ENCODE measurements around the gene TNS1.

Gene TNS1

DNA sequence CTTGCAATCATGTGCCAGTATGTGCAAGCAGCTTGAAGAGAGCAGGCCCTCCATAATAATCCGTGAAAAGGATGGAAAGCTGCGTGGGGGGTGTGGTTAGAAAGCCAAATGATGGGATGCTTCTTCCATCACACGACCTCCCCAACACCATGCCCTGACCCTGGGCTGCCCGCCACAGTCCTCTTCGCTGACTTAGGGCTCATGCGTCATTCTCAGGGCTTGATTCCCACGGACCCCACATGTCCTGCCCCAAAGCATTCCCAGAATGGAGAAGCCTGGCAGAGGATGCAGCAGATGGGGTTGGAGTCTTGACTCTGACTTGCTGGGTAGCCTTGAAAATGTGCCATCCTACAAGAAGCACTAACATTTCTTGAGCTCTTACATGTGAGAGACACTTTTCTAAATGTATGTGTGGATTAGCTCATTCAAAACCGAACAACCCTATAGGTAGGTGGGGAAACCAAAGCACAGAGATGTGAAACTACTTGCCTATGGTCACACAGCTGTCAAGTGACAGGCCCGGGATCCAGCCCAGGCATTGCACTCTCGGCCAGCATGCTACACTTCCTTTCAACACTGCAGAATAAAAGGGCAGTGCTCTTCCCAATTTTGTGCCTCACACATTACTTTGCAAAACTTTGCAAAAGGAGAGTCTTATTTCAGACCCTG, 3.7 kb downstream of the TNS1 start:
- no peak for DNase-seq

DNA sequence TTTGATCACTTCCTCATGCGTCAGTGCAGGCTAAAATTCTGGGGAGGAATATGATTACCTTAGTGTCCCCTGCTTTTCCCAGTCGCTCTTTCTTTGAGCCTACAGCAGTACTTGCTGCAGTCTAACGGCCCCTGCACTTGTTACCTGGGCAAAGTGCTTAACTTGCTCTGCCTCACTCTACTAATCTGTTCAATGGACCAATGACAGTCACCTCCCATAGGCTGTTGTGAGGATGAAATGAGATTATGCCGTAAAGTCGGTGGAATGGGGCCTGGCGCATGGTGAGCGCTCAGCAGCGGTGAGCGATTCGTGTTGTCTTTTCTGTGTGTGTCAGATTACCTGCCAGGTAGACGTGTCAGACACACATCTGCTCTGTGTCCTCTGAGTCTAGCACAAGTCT, 5.3 kb downstream of the TNS1 start:
- DNase-seq, result no peak

DNA sequence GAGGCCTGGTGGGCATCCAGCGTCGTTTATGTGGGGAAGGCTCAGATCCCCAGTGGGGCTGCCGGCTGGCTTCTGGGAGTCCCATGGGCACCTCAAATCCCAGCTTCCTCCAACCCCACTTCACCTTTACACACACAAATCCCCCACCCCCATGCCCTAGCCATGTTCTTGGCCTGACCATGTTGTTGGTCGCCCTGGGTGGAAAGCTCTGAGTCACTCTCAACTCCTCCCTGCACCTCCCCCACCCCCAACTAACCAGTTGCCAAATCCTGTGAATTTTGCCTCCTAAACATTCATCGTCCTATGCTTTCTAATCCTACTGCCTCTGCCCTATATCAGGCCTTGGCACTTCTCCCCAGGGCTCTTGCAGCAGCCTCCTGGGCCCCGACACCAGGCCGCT, 6.4 kb downstream of the TNS1 start:
- no peak for DNase-seq

DNA sequence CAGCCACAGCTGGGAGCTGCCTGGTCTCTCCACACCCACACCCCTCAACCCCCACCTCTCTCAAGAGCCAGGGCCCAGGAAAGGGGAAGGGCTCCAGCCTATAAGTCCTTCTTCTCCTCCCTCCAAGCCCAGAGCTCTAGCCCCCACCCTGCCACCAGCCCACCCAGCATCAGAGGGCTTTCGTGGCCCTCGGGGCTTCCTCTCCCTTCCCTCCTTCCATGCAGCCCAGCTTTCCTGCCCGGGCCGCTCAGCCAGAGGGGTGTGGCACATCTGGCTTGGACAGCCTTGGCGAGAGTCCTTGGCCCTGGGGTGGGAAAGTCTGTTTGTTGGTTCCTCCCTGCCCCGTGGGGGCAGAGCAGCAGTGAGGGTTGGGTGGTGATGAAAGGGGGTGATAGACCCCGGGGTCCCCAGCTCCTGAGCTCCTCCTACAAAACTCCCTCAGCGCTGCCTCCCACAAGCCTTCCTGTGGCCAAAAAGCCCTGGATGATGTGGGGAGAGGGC, 7.0 kb downstream of the TNS1 start:
- DNase-seq, result no peak

DNA sequence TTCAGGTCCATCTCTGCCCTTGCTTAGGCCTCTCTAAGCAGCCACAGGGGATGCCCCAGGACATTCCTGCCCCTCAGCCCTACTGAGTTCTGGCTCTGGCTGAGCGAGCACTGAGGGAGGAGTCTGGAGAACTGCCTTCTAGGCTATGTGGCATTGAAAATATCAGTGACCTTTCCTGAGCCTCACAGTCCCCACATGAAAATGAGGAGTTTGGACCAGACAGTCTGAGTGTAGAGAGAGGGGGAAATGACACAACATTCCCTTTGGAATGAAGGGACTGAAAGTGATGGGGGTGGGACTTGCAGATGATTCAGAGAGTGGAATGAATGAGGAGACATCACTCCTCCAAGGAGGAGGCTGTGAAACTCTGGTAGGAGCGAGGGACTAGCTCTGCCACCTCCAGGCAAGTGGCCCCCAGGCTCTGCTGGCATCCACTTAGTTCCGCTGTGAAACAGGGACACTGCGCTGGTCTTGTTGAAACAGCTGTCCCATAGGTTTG, 8.0 kb downstream of the TNS1 start:
- no peak for DNase-seq

DNA sequence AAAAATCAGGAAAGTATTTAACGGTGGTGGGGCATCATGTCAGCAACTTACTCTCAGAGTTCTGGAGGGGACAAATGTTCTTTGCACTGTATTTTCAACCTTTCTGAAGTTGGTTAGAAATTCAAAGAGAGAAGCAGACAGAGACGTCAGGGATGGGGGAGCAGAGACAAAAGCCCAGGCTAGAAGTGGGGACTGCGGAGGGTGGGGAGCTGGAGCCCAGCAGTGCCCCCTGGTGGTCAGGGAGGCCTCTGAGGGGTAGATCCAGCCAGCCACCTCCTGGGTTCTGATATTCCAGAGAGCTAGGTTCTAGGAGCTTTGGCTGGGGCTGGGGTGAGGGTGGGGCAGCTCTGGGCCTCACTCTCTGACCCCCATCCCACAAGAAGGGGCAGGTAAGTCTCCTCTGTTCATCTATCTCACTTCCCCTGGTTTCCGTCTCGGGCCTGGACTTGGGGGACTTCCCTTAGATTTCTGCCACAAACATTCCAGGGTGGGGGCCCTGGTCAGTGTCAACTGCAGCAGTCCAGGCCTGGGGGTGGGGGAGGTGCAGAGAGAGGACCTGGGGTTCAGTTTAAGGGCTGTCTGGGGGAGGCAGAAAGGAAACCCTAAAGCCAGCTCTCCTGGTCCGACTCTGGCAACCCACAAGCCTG, 8.9 kb downstream of the TNS1 start:
- peak in 1 of 2 donors; percentile 14 for DNase-seq

DNA sequence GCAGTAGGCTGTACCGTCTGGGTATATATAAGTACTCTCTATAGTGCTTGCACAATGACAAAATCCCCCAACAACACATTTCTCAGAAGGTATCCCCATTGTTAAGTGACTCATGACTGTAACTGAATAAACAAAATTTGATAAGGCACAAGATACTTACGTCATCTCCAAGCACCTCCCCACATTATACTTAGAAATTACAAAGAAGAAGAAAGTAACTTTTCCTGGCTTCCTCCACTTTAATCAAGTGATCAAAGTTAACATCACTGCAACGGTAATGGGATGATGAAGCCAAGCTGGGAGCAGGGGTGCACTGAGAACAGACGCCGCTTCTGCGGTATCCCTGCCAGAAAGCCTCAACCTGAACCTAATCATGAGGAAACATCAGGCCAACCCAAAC, 9.7 kb downstream of the TNS1 start:
- DNase-seq, result no peak

DNA sequence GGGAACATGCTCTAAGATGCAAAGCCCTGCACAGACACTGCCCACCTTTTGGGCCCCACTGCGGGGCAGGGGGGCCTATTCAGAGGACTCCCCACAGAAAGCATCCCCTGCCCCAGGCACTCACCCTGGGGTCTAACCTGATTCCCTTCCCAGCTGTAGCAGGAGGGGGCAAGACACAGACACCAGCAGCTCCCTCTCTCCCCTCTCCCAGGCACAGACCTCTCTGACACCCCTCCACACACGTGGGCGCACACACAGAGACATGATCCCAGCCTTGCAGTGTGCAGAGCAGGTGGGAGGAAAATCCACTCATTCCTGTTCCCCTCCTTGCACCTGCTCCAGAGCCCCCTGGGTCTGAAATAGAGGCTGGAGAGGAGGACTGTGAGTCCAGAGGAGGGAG, 10.7 kb downstream of the TNS1 start:
- no peak for DNase-seq

DNA sequence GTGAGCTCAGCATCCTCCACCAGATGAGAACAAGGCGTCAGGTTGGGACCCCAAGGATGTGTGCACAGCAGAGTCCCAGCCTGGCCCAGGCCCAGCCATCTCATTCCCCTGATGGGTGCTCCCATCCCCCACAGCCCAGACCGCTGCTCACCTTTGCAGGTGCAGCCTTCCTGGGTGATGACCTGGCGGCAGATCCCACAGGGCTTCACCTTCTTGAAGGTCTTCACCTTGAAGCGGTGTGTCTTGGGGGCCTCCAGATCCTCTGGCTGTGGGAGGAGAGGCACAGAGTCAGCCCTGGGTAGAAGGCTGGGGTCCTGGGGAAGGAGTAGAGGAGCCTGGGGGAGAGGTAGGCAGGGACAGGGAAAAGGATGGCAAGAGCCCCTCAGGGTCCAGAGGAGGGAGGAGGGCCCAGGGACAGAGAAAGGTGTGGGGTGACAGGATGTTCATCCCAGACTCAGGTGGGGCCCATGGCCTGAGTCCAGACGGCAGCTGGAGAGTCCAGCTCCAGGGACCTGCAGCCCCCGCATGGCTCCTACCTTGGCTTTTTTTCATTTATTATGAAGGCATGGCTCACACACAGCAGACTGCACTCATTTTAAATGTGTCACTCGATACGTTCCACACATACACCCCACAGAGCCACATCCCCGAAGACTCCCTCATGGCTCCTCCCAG, 11.9 kb downstream of the TNS1 start:
- no peak for DNase-seq

DNA sequence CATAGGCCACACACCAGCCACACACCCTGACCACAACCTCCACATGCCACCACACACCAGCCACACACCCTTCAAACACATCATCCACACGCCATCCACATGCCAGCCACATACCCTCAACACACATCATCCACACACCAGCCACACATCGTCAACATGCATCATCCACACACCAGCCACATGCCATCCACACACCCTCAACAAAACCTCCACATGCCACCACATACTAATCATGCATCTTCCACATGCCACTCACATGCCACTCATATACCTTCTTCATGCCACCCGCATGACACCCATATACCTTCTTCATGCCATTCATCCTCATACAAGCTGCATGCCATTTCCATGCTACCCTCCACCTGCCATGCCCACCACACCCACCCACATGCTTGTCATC, 12.4 kb downstream of the TNS1 start:
- DNase-seq, result no peak

DNA sequence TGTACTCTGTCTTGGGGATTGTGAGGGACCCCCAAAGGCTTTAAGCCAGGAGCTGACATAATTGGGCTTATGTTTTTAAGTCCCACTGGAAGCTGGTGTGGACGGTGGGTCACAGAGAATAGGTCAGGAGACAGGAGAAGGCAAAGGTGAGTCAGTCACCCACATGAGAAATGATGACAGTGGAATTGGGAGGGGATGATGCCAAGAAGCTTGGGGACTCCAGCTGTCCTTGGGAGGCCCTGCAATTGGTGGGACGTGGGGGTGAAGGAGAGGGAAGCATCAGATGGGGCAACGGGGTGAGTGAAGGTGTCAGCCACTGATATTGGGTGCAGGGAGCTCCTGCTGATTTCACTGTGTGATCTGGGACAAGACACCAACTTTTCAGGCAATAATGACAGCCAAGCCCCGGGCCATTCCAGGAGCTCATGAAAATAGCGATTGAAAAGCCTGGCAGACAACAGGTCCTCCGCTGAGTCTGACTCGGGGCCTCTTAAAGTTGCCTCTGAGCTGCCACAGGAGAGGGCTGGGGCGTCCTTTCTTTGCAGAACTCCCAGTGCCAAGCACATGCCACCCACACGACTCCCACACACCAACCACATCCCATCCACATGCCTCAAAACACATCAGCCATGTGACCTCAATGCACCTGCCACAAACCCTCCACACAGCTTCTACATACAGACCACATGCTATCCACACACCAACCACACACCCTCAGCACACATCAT, 13.4 kb downstream of the TNS1 start:
- no peak for DNase-seq

DNA sequence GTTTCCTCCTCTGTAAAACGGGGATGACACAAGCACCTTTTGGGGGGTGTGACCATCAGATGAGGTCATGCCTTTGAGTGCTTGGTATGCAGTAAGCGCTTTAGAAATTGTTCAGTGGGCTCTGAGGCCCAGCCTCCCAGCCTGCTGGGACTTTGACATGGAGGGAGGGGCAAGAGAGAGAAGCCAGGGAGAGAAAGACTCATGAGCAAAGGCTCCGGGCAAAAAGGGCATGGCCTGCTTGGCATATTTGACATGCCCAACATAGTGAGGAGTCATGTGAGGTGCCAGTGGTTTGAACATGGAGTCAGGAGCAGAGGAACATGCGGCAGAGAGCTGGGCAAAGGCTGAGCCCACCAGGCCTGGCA, 14.0 kb downstream of the TNS1 start:
- no peak for DNase-seq

DNA sequence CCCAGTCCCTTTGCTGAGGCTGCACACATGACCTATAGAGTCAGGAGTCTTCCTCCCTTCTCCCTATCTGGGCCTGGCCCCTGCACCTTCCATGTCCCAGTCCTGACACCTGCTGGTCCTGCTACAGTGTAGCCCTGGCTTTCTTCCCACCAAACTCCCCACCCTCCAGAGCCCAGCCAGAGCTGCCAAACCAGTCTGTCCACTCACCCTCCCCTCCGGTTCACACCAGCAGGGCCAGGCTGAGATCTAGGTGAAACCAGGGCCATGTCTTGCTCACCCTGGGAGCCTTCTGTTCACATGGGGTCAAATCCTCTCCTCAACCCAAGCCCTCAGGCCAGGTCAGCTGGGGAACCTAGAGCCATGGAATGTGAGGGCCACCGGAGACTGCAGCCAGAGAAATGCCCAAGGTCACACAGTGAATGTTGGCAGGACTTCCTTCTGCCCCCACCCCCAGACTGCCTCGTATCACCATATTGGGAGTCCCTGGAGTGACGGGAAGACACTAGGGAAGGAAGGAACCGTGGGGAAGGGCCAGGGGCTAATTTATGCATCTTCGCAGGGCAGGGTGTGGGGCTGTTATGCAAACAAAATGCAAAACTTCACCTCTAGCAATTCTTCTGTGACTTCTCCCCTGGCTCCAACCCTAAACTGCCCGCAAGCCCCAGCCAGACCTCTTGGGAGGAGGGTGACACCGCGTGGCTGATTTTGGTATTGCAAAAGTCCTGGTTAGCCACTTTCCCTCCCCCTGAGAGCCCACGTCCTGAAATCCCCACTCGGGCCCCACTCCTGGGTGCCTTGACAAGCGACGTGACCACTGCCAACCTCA, 14.6 kb downstream of the TNS1 start:
- peak; percentile 60 to 69 for DNase-seq

DNA sequence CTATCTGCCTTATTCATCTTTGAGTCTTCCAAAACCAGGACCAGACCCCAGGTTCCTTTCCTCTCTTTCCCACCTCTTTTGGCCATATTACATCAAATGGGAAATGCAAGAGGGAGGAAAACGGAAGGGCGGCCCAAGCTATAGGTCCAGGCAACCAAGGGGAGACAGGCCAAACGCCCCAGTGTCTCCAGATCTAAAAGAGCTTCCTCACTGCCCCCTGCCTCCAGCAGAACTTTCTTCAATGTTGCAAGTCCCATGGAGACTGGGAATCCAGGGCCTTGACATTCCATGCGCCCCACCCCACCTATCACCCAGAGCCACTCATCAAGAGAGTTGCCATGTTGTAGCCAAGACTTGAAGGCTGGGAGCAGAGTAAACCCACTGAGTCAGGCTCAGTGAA, 15.4 kb downstream of the TNS1 start:
- DNase-seq, result no peak

DNA sequence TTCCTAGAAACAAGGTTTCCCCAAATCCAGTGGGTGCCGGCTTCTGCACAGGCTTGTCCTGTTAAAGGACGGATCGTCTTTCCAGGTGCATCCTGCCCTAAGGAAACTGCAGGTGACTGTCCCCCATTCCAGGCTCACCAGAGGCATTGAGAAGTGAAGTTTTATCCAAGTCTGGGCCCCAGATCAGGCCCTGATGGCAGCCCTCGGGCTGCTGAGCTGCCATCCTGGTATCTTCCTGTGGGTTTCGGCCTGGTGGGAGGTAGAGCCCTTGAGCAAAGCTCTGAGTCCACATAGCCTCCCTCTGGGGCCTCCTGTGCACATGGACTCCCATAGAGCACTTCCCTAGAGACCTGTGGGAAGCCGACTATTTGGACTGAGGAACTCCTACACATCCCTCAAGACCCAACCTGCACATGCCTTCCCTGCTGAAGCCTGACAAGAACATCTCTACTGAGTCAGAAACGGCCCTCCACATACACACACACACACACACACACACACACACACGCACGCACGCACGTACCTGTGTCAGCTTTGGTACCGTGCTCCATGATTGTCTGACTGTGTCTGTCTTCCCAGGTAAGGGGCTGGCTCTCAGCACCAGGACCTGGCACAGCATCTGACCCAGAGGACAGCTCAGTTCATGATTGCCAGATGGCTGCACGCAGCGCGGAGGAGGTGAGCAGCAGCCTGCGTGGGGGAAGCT, 16.4 kb downstream of the TNS1 start:
- DNase-seq, result no peak

DNA sequence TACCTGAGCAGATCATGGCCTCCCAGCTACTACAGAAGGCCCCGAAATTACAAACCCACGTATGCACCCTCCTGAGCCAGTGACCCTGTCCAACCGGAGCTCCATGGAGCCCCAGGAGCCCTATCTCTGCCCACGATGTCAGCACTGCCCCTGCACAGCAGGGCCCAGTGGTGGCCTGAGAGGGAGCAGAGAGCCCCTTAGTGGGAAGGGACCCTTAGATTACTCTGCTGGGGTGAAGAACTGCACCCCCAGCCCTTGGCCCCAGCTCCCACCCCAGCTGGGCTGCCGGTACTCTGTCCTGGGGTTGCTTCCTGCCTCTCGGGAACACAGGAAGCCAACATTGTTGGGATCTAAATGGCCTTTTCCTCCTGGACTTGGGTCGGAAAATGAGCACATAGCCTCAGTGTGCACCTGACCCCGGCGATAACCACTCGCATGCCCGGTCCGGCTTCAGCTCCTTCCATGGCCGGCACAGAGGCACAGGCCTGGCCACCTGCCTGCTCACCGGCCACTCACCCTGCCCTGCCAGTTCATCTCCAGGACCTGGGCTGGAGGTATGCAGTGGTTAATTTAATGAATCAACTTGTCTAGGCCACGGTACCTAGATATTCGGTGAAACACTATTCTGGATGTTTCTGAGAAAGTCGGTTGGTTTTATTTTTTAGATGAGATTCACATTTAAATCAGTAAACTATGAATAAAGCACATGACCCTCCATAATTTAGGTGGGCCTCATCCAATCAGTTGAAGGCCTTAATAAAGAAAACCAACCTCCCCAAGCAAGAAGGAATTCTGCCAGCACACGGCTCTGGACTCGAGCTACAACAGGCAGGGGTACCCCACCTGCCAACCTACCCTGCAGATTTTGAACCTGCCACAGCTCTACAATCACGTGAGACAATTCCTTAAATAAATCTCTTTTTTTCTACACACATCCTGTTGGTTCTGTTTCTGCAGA, 19.2 kb downstream of the TNS1 start:
- no peak for DNase-seq

DNA sequence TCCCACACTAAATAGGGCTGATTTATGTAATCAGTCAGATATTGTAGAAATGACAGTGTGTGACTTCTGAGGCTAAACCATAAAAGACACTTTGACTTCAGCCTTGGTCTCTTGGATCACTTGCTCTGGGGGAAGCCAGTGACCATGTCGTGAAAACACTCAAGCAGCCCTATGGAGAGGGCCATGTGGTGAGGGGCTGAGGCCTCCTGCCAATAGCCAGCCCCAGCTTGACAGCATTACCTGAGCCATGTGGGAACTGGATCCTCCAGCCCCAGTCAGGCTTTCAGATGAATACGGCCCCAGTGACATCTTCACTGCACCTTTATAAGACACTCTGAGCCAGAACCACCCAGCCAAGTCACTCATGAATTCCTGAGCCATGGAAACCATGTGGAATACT, 20.8 kb downstream of the TNS1 start:
- no peak for DNase-seq

DNA sequence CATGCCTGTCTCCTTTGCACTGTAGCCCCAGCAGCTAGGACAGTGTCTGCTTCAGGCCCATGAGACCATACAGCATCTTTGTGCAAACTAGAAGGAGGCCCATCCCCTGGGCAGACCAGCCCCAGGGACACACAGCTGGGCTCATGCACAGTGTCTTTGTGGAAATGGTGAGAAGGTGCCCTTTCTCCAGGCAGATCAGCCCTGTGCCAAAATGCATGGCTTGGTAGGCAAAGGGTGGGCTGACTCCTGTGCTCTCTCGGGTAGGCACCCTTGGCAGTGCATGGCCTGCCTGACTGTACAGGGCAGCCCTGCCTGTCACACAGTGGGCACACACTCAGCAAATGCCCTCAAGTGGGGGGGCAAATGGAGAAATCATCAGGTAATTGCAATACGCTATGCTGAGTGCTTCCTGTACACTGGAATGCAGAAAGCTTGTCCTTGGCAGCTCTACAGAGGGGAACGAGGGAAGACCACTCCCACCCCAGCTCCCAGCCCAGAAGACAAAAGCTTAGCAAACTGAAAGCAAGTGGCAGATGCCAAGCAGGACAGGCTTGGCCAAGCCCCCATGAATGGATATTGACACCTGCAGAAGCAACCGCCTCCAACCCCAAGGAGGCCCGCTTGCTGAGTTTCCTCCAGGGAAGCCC, 21.6 kb downstream of the TNS1 start:
- no peak for DNase-seq

DNA sequence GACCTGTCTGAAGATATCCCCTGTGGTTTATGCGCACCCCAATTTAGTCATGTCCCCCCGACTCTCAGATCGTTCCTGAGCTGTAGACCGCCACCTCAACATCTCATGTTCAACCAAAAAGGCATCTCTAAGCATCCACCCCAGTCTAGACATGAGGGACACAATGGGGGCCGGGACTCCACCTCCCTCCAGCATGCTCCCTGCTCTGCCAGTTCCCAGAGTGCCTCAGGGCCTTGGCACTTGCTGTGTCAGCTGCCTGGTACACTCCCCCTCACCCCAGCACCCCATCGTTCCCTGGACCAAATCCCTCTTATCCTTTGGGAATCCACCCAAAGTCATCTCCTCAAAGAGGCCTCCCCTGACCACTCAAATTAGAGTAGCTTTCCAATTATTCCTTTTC, 22.2 kb downstream of the TNS1 start:
- DNase-seq, result no peak

DNA sequence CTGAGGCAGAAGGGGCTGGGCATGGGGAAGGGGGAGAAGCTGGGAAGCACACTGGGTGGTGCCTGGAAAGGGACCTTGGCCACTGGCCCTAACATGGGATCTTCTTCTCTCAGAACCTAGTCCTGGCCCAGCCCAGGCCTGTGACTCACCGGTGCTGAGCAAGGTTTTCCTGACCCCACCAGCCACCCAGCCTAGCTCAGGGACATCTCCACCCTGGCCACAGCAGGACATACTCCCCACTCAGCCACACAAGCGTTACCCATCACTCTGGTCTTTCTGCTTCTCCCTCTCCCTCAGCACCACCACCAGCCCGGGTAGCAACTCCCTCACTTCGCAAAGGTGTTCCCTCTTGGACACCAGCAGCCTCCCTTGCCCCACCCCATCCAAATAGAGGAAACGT, 22.8 kb downstream of the TNS1 start:
- DNase-seq, result no peak
